ENCODE results near the gene RBM33.

Gene RBM33

GRCh38 chr7:155625557-155625956 is 18.9 kb upstream of the RBM33 start:
- DNase-seq (ENCODE audit: low read depth in 1 of 2, low spot score in 1 of 2): no peak

- DNase-seq (ENCODE audit: low read depth in 1 of 2, low spot score in 1 of 2): no peak
These were observed 15.3 kb upstream of the RBM33 start for GRCh38 chr7:155629171-155629570.

GRCh38 chr7:155631155-155631554 is 13.3 kb upstream of the RBM33 start:
- no peak for DNase-seq (ENCODE audit: low read depth in 1 of 2, low spot score in 1 of 2)

DNA sequence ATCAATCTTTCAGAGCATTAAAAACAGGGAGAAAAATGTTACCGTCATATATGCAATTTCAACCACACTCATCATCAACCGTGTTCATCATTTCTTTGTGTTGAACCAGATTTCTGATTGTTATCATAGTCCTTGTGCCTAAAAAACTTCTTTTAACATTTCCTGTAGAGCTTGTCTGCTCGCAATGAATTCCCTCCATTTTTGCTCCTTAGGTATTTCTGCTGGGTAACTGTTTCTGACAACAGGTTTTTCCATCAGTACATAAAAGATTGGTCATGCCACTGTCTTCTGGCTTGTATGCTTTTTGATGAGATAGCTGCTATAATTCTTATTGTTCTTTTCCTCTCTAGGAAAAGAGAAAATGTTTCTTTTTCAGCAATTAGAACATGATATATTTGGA is 8.6 kb upstream of the RBM33 start:
- no peak for DNase-seq (ENCODE audit: low read depth in 1 of 2, low spot score in 1 of 2)

GRCh38 chr7:155637155-155637554 is 7.3 kb upstream of the RBM33 start:
- DNase-seq (ENCODE audit: low read depth in 1 of 2, low spot score in 1 of 2): no peak

DNA sequence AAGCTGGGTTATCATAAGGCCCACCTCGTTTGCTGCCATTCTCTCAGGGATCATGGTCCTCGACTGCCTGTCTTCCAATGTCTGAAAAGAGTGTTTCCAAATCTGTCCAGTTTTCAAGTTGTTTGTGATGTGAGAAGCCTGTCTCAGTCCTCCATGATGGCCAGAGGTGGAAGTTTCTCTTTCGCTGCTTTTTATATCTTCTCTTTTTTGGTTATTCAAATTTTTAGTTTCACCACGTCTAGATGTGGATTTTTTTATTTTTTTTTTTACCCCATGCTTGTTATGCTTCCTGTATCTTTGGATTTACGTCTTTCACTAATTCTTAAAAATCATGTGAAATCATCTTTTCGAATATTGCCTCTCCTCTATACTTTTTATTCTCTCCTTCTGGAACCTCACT is 6.1 kb upstream of the RBM33 start:
- DNase-seq (ENCODE audit: low read depth in 1 of 2, low spot score in 1 of 2): no peak

- no peak for DNase-seq (ENCODE audit: low read depth in 1 of 2, low spot score in 1 of 2)
These were observed 4.4 kb upstream of the RBM33 start for GRCh38 chr7:155639958-155640520.

- DNase-seq (ENCODE audit: low read depth in 1 of 2, low spot score in 1 of 2): no peak
These were observed 3.8 kb upstream of the RBM33 start for GRCh38 chr7:155640629-155641028.

GRCh38 chr7:155643804-155644177 is 670 bp upstream of the RBM33 start:
- DNase-seq (ENCODE audit: low read depth in 1 of 2, low spot score in 1 of 2): no peak

DNA sequence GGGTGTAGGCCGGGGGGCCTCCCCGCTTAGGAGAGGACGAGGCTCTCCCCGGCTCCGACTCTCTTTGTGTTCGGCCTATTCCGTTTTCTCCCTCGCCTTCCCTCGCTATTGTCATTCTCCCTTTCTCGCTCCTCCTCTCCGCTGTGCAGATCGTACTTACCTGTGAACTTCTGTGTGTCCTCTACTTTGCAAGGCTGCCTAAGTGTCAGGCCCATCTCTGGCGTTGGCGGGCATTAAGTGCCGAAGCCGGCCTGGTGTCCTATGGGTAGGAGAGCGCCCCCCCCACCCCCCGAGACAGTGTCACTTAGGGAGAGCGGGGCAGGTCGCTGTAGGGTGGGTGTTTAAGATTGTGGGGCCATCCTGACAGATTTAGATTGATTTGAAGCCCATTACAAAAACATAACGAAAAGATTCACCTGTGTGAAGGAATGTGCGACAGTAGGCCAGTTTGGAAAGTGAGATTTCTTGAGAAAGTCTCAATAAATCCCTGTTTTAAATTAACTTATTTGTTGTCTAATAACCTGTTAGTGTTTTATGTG is 579 bp downstream of the RBM33 start:
- DNase-seq (ENCODE audit: low read depth in 1 of 2, low spot score in 1 of 2): peak in 1 of 2 donors; percentile 10

DNA sequence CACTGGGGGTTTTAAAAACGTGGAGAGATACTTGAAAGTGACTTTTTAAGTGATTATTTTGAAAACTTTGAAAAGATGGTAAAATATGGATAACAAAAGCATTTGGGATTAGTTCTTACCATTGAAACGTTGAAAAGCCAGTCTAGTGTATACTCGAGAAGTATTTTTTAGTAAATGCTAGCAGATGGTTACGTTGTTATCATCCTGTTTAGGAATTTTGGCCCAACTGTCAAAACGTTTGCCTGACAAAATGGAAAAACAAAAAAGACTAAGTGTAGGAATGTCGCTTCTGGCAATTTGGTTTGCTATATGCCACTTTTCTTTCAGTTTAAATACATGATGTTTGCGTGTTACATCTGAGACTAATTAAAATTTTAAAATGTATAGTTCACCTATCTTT is 1.2 kb downstream of the RBM33 start:
- DNase-seq (ENCODE audit: low read depth in 1 of 2, low spot score in 1 of 2): no peak

GRCh38 chr7:155646669-155647068 is 2.2 kb downstream of the RBM33 start:
- no peak for DNase-seq (ENCODE audit: low read depth in 1 of 2, low spot score in 1 of 2)

GRCh38 chr7:155647302-155647701 is 2.8 kb downstream of the RBM33 start:
- DNase-seq (ENCODE audit: low read depth in 1 of 2, low spot score in 1 of 2): no peak

GRCh38 chr7:155647734-155648133 is 3.3 kb downstream of the RBM33 start:
- DNase-seq (ENCODE audit: low read depth in 1 of 2, low spot score in 1 of 2): no peak

DNA sequence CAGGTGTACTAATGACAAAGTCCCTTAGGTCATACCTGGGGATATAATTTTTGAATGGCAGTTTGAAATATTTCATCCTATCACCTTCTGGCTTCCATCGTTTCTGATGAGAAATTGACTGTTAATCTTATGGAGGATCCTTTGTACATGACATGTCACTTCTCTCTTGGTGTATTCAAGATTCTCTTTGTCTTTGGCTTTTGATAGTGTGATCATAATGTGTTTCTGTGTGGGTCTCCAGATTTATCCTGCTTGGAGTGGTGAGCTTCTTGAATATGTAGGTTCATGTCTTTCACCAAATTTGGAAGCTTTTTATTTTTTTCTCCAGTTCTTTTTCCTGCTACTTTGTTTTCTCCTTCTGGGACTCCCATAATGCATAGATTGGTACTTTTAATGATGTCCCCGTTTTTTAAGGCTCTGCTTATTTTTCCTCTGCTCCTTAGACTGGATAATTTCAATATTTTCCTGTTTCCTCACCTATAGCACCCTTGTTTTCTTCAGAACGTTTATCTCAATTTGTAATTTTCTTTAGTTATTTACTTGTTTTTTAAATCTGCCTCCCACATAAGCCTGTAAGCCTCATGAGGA is 4.4 kb downstream of the RBM33 start:
- DNase-seq (ENCODE audit: low read depth in 1 of 2, low spot score in 1 of 2): no peak

DNA sequence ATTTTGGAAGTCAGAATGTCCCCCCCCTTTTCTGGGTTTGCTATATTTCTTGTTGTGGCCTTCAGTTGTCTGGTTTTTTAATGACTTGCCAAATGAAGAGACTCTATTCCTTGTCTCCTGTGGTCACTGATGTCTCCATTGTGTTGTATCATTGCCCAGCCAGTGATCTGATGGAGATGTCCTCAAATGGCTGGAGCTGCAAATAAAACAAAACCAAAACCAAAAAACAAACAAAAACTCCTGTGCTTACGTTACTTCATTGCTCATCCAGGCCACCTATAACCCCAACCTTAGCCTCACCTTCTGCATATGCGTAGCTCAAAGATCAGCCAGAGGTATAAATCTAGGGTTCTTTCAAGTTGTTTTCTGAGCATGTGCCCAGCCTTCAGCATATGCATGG is 5.1 kb downstream of the RBM33 start:
- DNase-seq (ENCODE audit: low read depth in 1 of 2, low spot score in 1 of 2): no peak

DNA sequence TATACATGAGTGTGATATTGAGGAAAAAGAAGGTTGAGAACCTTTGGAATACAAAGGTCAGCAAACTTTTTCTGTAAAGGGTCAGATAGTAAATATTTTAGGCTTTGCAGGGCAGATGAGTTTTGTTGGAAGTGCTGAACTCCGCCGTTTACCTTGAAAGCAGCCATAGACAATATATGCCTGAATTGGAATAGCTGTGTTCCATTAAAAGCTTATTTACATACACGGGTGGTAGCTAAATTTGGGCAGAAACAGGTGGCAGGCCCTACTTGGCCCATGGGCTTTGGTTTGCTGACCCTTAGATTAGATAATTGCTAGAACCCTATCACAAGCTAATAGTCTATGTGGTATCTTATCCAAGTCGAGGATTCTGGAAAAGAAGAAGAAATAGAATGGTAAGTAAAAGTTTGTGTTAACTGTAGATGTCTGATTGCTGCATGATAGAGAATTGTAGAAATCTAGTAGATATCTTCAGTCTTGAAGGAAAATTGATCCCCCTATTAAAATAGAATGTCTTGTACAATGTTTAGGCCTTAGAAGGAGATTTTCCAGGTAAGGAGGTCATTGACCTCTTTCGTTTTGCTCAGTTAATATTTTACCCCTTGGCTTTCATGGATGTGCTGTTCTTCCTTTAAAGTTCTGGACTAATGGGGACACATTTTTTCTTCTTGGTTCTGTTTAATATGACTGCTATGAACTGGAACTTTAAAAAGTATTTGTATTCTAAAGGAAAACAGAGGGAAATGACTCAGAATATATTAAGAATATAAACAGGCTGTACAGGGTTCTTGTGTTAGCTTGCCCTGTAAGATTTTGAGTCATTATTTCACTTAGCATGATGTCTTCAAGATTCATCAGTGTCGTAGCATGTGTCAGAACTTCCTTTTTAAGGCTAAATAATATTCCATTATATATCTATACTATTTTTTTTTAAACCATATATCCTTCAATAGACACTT is 8.0 kb downstream of the RBM33 start:
- no peak for DNase-seq (ENCODE audit: low read depth in 1 of 2, low spot score in 1 of 2)

DNA sequence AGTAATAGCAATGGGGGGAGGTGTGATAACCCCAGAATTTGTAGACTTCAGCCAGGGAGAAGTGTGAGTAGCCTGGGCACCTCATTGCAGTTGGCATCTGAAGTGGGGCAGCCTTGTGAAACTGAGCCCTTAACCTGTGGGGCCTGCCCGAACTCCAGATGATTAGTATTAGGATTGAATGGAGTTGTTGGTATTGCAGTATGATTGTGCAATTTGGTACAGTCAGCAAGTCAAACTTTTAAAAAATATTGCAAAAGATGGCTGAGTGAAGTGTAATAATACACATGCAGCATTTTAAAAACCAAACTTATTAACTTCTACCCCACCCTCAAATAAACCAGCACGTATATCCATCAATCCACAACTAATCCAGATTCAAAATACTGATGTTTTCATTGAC is 9.3 kb downstream of the RBM33 start:
- no peak for DNase-seq (ENCODE audit: low read depth in 1 of 2, low spot score in 1 of 2)

DNA sequence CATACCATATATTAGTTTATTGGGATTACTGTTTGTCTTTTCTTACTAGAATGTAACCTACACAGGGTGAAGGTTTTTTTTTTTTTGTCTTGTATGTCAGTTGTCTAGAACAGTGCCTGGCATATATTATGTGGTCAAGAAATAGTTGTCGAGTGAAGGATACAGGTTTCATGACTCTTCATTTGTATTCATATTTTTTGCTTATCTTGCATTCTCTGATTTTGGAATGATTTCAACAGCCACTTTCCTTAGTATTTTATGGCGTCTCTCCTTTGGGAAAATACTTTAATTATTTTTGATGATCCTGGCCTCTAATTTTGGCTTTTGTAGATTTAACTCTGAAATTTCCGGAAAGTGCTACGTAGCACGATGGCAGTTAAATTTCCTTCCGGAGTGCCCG is 12.4 kb downstream of the RBM33 start:
- DNase-seq (ENCODE audit: low read depth in 1 of 2, low spot score in 1 of 2): no peak

GRCh38 chr7:155660059-155660757 is 15.7 kb downstream of the RBM33 start:
- DNase-seq (ENCODE audit: low read depth in 1 of 2, low spot score in 1 of 2): no peak

GRCh38 chr7:155660758-155661093 is 16.3 kb downstream of the RBM33 start:
- DNase-seq (ENCODE audit: low read depth in 1 of 2, low spot score in 1 of 2): no peak

All from activated T-helper 1 cell treated with anti-CD3 and anti-CD28 coated beads, Interleukin-2, amount 50 U/mL, for 16 hours (primary cell).